ENCODE results near the gene HTT-AS. TPM values are rescaled to one million over a fixed set of nuclear protein-coding genes. Genes with fewer than 3 reads are reported as not detected.

The HTT-AS gene
- total RNA-seq, 1 donor = not detected

DNA sequence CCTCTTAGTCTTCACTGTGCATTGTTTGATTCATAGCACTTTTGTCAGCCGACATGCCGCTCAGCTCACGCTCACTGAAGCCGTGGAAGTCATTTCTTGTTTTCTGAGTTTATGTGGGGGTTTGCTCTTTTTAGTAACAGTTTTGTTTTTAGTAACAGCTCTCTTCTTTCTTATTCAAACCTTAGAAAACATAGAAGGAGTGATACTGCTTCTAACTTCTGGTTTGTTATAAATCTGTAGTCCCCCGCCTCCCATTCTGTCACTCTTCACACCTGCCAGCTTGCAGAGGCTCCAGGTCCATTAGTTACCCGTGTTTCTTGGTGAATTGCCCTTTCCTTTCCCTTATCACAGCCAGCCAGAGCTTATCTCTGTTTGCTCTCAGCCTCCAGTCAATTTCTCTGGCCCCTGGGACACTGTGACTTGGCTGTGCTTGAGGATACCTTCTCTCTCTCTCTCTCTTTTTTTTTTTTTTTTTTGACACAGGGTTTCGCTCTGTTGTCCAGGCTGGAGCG is 60.4 kb downstream of the HTT-AS start:
- no peak overlapping the region for H3K4me3 ChIP-seq (ENCODE audit: low read depth, low read length)
- DNase-seq (ENCODE audit: low read depth) = no peak
- TF ChIP-seq, protein P1, sequence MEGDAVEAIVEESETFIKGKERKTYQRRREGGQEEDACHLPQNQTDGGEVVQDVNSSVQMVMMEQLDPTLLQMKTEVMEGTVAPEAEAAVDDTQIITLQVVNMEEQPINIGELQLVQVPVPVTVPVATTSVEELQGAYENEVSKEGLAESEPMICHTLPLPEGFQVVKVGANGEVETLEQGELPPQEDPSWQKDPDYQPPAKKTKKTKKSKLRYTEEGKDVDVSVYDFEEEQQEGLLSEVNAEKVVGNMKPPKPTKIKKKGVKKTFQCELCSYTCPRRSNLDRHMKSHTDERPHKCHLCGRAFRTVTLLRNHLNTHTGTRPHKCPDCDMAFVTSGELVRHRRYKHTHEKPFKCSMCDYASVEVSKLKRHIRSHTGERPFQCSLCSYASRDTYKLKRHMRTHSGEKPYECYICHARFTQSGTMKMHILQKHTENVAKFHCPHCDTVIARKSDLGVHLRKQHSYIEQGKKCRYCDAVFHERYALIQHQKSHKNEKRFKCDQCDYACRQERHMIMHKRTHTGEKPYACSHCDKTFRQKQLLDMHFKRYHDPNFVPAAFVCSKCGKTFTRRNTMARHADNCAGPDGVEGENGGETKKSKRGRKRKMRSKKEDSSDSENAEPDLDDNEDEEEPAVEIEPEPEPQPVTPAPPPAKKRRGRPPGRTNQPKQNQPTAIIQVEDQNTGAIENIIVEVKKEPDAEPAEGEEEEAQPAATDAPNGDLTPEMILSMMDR (IDR thresholded peaks at IDR 0.05; ENCODE audit: insufficient read depth, low read length) = no peak

Small RNA genes lying within 50 kb of the gene (small RNA-seq; reads per million reads assigned to genes)
- gene RF02134 (not detected), gene RF02135 (not detected), gene RNU6-204P (not detected)

Other genes starting within 250 kb of the HTT-AS start
- gene ADD1, start 230.7 kb downstream of the HTT-AS start, total RNA-seq (ENCODE audit: low replicate concordance) = 168 and 591 TPM in 2 replicates
- gene NOP14, start 111.1 kb downstream of the HTT-AS start, total RNA-seq (ENCODE audit: low replicate concordance) = 25.6 and 46.7 TPM in 2 replicates
- 8.6 and 16.5 TPM in 2 replicates for gene GRK4, start 111.0 kb downstream of the HTT-AS start, total RNA-seq (ENCODE audit: low replicate concordance)
- gene HTT, start 143 bp upstream of the HTT-AS start, total RNA-seq (ENCODE audit: low replicate concordance) = 33.2 and 49.9 TPM in 2 replicates
- gene MSANTD1, start 174.6 kb upstream of the HTT-AS start, total RNA-seq (ENCODE audit: low replicate concordance) = 0.41 and 0.63 TPM in 2 replicates
- 15.1 and 36.7 TPM in 2 replicates for gene RGS12, start 218.5 kb upstream of the HTT-AS start, total RNA-seq (ENCODE audit: low replicate concordance)

Measured in fibroblast of the aortic adventitia (primary cell).